Ascending aorta (tissue), 2 donors: ENCODE results near the gene PLB1. TPM values are rescaled to one million over a fixed set of nuclear protein-coding genes. Genes with fewer than 3 reads are reported as not detected.

Experiments used
- DNase-seq, 2 donors: peaks; one replicate each; pipeline ENCODE4 v3.0.0-alpha.2; 2019; ENCODE audit warnings: low spot score in 2 of 2
- H3K27ac ChIP-seq, 2 donors: fragments of 200-600 bp; sonication (generic); one replicate each; pipeline ENCODE4 v1.5.1; 2016 to 2017; ENCODE audit warnings: mild to moderate bottlenecking in 1 of 2
- H3K27me3 ChIP-seq: fragments of 200-600 bp; sonication (generic); one replicate; pipeline ENCODE4 v1.5.1; 2017
- H3K36me3 ChIP-seq, 2 donors: fragments of 200-600 bp; sonication (generic); one replicate each; pipeline ENCODE4 v1.5.1; 2016
- H3K4me1 ChIP-seq, 2 donors: fragments of 200-600 bp; sonication (generic); one replicate each; pipeline ENCODE4 v1.5.1; 2016 to 2017; ENCODE audit warnings: mild to moderate bottlenecking in 1 of 2
- H3K4me3 ChIP-seq, 2 donors: fragments of 200-600 bp; sonication (generic); one replicate each; pipeline ENCODE4 v1.5.1; 2016 to 2017; ENCODE audit warnings: mild to moderate bottlenecking in 1 of 2
- H3K9me3 ChIP-seq, 2 donors: fragments of 200-600 bp; sonication (generic); one replicate each; pipeline ENCODE4 v1.5.1; 2016
- intact Hi-C: fragments of 100-400 bp; cut with DNase I; formaldehyde crosslinking; loops from one replicate; pipeline ENCODE4 v1.15.1; 2023
- total RNA-seq: library from RNA; depleted of rRNA; stranded (reverse); fragments of >200 nt; gene quantifications from one replicate; pipeline ENCODE4 v1.1.0, GENCODE V29; 2016
- TF ChIP-seq, protein P1 (sequence below), 3 experiments: fragments of 200-600 bp in 2 of 3; fragments of 450-650 bp in 1 of 3; sonication (generic) in 2 of 3; IDR thresholded peaks; one replicate each; pipeline ENCODE4 v1.5.1; 2016 to 2019; ENCODE audit warnings: antibody characterized with exemption in 3 of 3, mild to moderate bottlenecking in 1 of 3, moderate library complexity in 1 of 3

PLB1 gene
- total RNA-seq, 1 donor from 2014 or later = 9.7 TPM

GRCh38 chr2:28523902-28524301, 28.0 kb downstream of the PLB1 start:
- no peak for DNase-seq
- intact Hi-C loops = no loop called here
- Histone ChIP-seq H3K36me3 (no peaks in the 10 kb centered on the region), H3K4me1 (no peaks in the 10 kb centered on the region), H3K9me3 (no peaks in the 10 kb centered on the region), H3K27me3 (no peaks in the 10 kb centered on the region), H3K4me3 (no peak overlapping the region), H3K27ac (no peak overlapping the region)
- TF ChIP-seq, protein P1, sequence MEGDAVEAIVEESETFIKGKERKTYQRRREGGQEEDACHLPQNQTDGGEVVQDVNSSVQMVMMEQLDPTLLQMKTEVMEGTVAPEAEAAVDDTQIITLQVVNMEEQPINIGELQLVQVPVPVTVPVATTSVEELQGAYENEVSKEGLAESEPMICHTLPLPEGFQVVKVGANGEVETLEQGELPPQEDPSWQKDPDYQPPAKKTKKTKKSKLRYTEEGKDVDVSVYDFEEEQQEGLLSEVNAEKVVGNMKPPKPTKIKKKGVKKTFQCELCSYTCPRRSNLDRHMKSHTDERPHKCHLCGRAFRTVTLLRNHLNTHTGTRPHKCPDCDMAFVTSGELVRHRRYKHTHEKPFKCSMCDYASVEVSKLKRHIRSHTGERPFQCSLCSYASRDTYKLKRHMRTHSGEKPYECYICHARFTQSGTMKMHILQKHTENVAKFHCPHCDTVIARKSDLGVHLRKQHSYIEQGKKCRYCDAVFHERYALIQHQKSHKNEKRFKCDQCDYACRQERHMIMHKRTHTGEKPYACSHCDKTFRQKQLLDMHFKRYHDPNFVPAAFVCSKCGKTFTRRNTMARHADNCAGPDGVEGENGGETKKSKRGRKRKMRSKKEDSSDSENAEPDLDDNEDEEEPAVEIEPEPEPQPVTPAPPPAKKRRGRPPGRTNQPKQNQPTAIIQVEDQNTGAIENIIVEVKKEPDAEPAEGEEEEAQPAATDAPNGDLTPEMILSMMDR (IDR thresholded peaks at IDR 0.05) = no peak

DNA sequence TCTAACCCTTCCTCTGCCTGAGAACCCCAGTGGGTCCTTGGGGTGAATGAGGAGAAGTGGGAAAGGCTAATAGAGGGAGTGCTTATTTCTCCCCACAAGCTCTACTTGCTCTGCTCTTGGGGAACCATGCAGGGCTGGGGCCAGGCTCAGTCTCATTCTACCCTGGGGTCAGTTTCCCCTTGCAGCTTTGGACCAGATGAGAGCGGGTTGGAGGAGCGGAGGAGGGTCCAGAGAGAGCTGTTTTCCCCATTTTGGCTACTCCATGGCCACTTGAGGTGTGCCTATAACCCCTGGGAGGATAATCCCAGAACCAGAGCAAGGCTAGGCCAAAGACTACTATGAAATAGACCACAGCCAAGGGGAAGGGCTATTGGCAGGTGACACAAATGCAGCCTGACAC, 29.6 kb downstream of the PLB1 start:
- no peaks in the 10 kb centered on the region for H3K27me3 ChIP-seq
- H3K4me1 ChIP-seq = no peaks in the 10 kb centered on the region
- TF ChIP-seq, protein P1 (IDR thresholded peaks at IDR 0.05) = no peak
- no peaks in the 10 kb centered on the region for H3K36me3 ChIP-seq
- H3K9me3 ChIP-seq = no peaks in the 10 kb centered on the region
- DNase-seq = no peak
- no peak overlapping the region for H3K4me3 ChIP-seq
- H3K27ac ChIP-seq = no peak overlapping the region
- intact Hi-C loops = no loop called here

- intact Hi-C loops = no loop called here
- TF ChIP-seq, protein P1 (IDR thresholded peaks at IDR 0.05) = no peak
- DNase-seq = no peak
- Histone ChIP-seq H3K4me3 (no peak overlapping the region), H3K4me1 (no peaks in the 10 kb centered on the region), H3K9me3 (no peaks in the 10 kb centered on the region), H3K27ac (no peak overlapping the region), H3K36me3 (no peaks in the 10 kb centered on the region), H3K27me3 (no peaks in the 10 kb centered on the region)
Observed at GRCh38 chr2:28526527-28527132, 30.8 kb downstream of the PLB1 start.

GRCh38 chr2:28527196-28527595, 31.3 kb downstream of the PLB1 start:
- no peaks in the 10 kb centered on the region for H3K27me3 ChIP-seq
- intact Hi-C loops = no loop called here

GRCh38 chr2:28528206-28528605, 32.3 kb downstream of the PLB1 start:
- intact Hi-C loops = no loop called here
- Histone ChIP-seq H3K27me3 (no peaks in the 10 kb centered on the region), H3K36me3 (no peaks in the 10 kb centered on the region), H3K9me3 (no peaks in the 10 kb centered on the region), H3K27ac (no peak overlapping the region), H3K4me1 (no peaks in the 10 kb centered on the region), H3K4me3 (no peak overlapping the region)
- no peak for DNase-seq
- TF ChIP-seq, protein P1 (IDR thresholded peaks at IDR 0.05) = no peak

More at GRCh38 chr2:28527196-28527595, 31.3 kb downstream of the PLB1 start:
- H3K9me3 ChIP-seq = no peaks in the 10 kb centered on the region
- no peak overlapping the region for H3K27ac ChIP-seq
- no peak overlapping the region for H3K4me3 ChIP-seq
- no peak for DNase-seq
- TF ChIP-seq, protein P1 (IDR thresholded peaks at IDR 0.05) = no peak
- no peaks in the 10 kb centered on the region for H3K36me3 ChIP-seq
- H3K4me1 ChIP-seq = no peaks in the 10 kb centered on the region

DNA sequence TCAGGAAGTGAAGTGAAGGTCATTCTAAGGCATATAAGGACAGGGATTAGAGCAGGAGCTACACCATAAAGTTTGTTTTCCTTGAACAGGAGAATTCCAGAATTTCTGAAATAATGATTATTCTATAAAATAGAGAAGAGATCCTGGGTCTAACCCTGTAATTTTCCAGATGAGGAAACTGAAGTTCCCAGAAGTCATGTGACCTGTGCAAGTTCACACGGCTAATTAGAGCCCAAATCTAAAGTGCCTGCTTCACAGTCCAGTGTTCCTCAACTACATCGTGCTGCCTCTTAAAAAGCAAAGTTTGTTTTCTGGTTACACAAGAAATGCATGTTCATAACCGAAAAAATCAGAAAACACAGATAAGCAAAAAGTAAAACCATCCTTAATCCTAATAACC, 34.9 kb downstream of the PLB1 start:
- Histone ChIP-seq H3K27me3 (no peaks in the 10 kb centered on the region), H3K4me1 (no peaks in the 10 kb centered on the region), H3K4me3 (no peak overlapping the region), H3K27ac (no peak overlapping the region), H3K36me3 (no peaks in the 10 kb centered on the region), H3K9me3 (no peaks in the 10 kb centered on the region)
- intact Hi-C loops = no loop called here
- TF ChIP-seq, protein P1 (IDR thresholded peaks at IDR 0.05) = no peak
- DNase-seq = no peak
